Neural crest cell (in vitro differentiated cells): Measurements from ENCODE around the gene PRSS21. TPM values are rescaled to one million over a fixed set of nuclear protein-coding genes. Genes with fewer than 3 reads are reported as not detected.
A peak's percentile ranks its signal among the peaks of the same experiment; 100 is the strongest.

Experiments
- DNase-seq: peaks from one replicate; pipeline ENCODE4 v3.0.0; 2021; ENCODE audit warnings: low read depth, mixed read lengths, low spot score
- H3K27ac Mint-ChIP-seq: one replicate; pipeline ENCODE4 v1.8.0; 2021; ENCODE audit warnings: mild to moderate bottlenecking, mixed read lengths; ENCODE audit not compliant: unreplicated experiment
- H3K27me3 Mint-ChIP-seq: 2 replicates; pipeline ENCODE4 v1.8.0; 2021; ENCODE audit warnings: low read depth, mild to moderate bottlenecking, mixed read lengths
- H3K36me3 Mint-ChIP-seq: 2 replicates; pipeline ENCODE4 v1.8.0; 2021; ENCODE audit warnings: low read depth, mild to moderate bottlenecking, mixed read lengths
- H3K4me1 Mint-ChIP-seq: 2 replicates; pipeline ENCODE4 v1.8.0; 2021; ENCODE audit warnings: mixed read lengths
- H3K4me3 Mint-ChIP-seq: one replicate; pipeline ENCODE4 v1.8.0; 2021; ENCODE audit warnings: mild to moderate bottlenecking, mixed read lengths
- H3K9me3 Mint-ChIP-seq: 2 replicates; pipeline ENCODE4 v1.8.0; 2021; ENCODE audit warnings: mixed read lengths
- total RNA-seq: library from RNA; stranded (reverse); gene quantifications from 2 replicates; pipeline ENCODE4 v1.2.1, GENCODE V29; 2021
- TF ChIP-seq, protein P1 (sequence below): fragments of 200-600 bp; sonication (generic); conservative IDR thresholded peaks from 2 replicates; pipeline ENCODE4 v1.5.0; 2021; ENCODE audit warnings: antibody characterized with exemption, mild to moderate bottlenecking

PRSS21 gene
- total RNA-seq, 1 donor from 2014 or later, result not detected

DNA sequence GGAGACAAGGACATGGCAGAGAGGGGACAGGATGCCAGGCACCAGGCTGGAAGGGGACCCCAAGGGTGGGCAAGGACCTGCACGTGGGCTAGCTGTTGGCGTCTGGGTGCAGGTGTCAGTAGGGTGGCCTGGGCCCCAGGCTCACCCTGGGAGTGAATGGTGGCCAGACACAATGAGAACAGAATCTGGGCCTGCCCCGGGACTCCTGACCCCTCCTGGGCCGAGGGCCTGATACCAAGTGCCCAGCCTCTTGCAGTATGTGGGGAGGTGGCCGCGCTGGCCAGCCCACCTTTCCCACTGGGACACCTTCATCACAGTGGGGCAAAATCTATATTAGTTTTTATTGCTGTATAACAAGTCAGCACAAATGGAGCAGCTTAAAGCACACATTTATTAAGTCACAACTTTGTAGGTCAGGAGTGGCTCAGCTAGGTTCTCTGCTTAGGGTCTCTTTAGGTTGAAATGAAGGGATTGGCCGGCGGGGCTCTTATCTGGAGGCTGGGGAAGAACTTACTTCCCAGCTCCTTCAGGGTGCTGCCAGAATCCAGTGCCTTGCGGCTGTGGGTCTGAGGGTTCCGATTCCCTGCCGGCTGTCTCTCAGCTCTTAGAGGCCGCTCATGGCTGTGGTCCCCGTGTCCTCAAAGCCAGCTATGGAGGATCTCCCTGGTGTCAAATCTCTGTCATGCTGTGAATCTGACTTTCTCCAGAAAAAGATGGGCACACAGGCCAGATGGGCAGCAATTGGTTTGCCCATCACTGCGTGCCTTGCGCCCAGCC lies 33.3 kb upstream of the PRSS21 start:
- Mint-ChIP-seq H3K27me3 (peaks cover 2% of the 10 kb centered on the region), H3K4me3 (peak overlapping the region; percentile 61), H3K4me1 (peaks cover 4% of the 10 kb centered on the region), H3K9me3 (no peaks in the 10 kb centered on the region), H3K27ac (no peak overlapping the region), H3K36me3 (no peaks in the 10 kb centered on the region)
- TF ChIP-seq, protein P1, sequence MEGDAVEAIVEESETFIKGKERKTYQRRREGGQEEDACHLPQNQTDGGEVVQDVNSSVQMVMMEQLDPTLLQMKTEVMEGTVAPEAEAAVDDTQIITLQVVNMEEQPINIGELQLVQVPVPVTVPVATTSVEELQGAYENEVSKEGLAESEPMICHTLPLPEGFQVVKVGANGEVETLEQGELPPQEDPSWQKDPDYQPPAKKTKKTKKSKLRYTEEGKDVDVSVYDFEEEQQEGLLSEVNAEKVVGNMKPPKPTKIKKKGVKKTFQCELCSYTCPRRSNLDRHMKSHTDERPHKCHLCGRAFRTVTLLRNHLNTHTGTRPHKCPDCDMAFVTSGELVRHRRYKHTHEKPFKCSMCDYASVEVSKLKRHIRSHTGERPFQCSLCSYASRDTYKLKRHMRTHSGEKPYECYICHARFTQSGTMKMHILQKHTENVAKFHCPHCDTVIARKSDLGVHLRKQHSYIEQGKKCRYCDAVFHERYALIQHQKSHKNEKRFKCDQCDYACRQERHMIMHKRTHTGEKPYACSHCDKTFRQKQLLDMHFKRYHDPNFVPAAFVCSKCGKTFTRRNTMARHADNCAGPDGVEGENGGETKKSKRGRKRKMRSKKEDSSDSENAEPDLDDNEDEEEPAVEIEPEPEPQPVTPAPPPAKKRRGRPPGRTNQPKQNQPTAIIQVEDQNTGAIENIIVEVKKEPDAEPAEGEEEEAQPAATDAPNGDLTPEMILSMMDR, result no peak
- DNase-seq, result no peak

DNA sequence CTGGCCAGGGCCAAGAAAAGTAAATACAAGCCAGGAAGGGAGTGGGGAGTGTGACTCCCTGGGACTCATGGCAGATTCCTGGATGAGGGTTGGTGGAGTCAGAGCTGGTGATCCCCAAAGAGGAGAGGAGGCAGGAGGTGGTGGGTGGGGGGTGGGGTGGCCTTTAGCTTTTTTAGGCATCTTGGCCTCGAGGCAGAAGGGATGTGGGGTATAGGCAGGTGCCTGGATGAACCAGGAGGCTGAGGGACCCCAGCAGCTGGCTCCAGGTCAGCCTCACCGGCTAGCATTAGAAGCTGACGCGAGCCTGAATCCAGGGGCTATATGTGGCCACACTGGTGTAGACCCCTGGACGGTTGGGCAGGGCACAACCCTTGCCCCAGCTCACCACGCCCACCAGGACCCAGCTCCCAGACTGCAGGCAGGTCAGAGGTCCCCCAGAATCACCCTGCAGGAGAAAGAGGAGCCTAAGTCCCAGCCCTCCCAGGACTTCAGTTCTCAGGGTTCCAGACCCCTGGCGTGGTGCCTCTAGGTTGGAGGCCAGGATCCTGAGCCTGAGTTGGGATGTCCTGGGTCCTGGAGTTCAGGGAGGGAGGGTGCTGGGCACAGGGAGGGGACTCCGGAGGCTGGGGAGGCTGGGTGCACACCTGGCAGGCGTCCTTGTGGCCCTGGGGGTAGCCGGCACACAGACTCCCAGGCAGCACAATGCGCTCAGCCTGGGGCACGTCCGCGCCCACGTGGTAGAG lies 32.5 kb upstream of the PRSS21 start:
- Mint-ChIP-seq H3K9me3 (no peaks in the 10 kb centered on the region), H3K4me3 (peak overlapping the region; percentile 38), H3K27ac (no peak overlapping the region), H3K36me3 (no peaks in the 10 kb centered on the region), H3K4me1 (peaks cover 4% of the 10 kb centered on the region), H3K27me3 (peaks cover 4% of the 10 kb centered on the region)
- TF ChIP-seq, protein P1, result no peak
- no peak for DNase-seq

DNA sequence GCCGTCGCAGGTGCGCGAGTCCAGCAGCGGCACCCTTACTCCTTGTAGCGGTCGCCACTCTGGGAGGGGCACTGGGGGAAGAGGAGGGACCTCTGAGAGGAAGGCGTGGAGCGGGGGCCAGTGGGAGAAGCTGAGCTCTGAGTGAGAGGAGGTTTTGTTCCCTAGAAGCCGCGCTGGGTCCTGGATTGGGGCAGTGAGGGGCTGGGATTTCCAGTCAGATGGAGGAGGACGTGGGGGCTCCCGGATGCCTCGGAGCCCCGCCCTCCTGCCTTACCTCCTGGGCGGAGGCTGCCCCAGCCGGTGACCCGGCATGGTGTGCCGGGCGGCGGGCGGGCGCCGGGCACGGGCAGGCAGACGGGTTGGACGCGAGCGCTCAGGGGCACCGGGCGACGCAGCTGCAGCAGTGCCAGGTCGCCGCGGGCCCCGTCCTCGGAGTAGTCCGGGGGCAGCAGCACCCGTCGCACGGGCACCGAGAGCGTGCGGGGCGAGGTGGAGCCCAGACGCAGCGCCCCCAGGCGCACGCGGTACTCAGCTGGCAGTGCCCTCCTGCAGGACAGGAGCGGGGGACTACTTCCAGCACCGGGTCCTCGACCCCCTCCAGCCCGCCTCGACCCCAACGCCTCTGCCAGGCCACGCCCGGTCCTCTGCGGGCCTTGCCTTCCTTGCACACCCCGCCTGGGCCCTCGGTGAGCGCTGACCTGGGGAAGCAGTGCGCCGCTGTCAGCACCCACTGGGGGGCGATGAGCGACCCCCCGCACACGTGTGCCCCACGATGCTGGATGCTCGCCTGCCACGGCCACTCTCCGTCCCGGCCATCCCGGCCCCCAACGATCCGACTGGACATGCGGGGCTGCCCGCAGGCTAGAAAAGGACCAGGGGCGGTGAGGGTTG lies 31.7 kb upstream of the PRSS21 start:
- no peak overlapping the region for H3K4me3 Mint-ChIP-seq
- no peak overlapping the region for H3K27ac Mint-ChIP-seq
- H3K4me1 Mint-ChIP-seq, result peaks cover 4% of the 10 kb centered on the region
- TF ChIP-seq, protein P1, result no peak
- H3K36me3 Mint-ChIP-seq, result no peaks in the 10 kb centered on the region
- H3K9me3 Mint-ChIP-seq, result no peaks in the 10 kb centered on the region
- H3K27me3 Mint-ChIP-seq, result peaks cover 9% of the 10 kb centered on the region
- DNase-seq, result no peak

DNA sequence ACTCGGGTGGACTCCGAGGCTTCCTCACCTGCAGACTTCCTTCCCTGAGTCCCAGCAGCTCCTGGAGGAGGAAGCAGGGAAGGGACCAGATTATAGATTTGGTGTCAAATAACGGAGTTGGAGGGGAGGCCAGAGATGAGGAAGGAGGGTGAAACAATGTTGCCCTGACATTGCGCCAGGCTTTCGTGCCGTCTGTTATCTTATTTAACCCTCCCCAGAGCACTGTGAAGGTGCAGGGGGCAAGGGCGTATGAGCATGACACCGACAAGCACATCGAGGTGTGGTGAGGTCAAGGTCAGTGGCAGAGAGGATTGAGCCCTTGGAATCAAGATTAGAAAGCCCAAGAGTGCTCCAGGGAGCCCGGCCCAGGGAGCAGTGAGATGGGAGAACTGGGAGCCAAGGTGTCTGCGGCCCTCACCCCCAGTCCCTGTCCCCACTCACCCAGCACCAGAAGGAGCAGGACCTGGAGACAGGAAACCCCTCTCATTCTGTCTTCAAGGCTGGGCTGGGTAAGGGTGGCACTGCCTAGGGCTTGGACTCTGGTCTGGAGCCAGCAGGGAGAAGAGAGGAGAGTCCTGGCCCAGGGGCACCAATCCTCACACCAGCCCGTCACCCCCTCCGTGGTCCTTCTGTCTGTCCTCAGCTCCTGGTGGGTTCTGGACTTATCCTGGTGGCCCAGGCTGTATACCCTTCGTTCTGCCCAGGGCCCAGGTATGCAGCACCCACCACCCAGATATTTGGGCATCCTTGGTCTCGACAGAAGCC lies 30.8 kb upstream of the PRSS21 start:
- no peaks in the 10 kb centered on the region for H3K36me3 Mint-ChIP-seq
- H3K4me1 Mint-ChIP-seq, result peaks cover 4% of the 10 kb centered on the region
- DNase-seq, result no peak
- peaks cover 12% of the 10 kb centered on the region for H3K27me3 Mint-ChIP-seq
- H3K4me3 Mint-ChIP-seq, result no peak overlapping the region
- no peak overlapping the region for H3K27ac Mint-ChIP-seq
- TF ChIP-seq, protein P1, result no peak
- H3K9me3 Mint-ChIP-seq, result no peaks in the 10 kb centered on the region

DNA sequence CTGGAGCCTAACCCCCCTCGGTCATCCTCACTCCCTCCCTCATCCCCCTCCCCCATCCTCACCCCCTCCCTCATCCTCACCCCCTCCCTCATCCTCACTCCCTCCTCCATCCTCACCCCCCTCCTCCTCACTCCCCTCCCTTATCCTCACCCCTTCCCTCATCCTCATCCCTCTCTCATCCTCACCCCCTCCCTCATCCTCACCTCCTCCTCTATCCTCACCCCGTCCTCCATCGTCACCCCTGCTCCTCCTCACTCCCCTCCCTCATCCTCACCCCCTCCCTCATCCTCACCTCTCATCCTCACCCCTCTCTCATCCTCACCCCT lies 30.2 kb upstream of the PRSS21 start:
- Mint-ChIP-seq H3K27me3 (peaks cover 18% of the 10 kb centered on the region), H3K4me1 (peaks cover 4% of the 10 kb centered on the region), H3K27ac (no peak overlapping the region), H3K4me3 (no peak overlapping the region), H3K9me3 (no peaks in the 10 kb centered on the region), H3K36me3 (no peaks in the 10 kb centered on the region)
- DNase-seq, result no peak
- TF ChIP-seq, protein P1, result no peak
